Measurements from ENCODE around the gene MYO19. TPM values are rescaled to one million over a fixed set of nuclear protein-coding genes. Genes with fewer than 3 reads are reported as not detected.

Gene MYO19
- total and polyA plus RNA-seq, 2 of the 8 experiments (the other 6 are each of a cell fraction or from before 2014, with no cell fraction given), result 126 to 163 TPM

DNA sequence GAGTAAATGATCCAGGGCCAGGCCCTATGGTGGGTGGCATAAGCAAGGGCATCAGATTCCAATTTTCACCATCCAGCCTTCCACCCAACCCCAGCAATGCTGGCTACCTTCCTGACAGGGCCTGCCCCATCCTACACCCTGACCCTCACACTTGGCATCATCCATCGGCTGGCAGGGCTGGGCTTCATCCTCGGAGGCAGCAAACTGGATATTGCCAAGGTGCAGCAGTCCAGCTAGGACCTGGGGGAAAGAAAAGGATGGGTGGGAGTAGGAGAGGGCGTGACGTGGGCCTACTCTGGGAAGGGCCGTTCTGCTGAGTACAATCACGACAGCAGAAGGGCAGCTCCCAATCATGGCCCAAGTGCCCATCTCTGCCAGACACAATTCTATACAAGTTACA lies 23.5 kb downstream of the MYO19 start:
- Histone ChIP-seq H3K4me1 (replicated peaks in 1 of 4; ENCODE audit: control insufficient read depth in 3 of 4, insufficient read depth in 4 of 4, low read length in 3 of 4) (no peaks in the 10 kb centered on the region), H2BK12ac (ENCODE audit: low read depth, low read length) (no peak overlapping the region), H3K4me2 (ENCODE audit: insufficient read depth in 1 of 2, low read depth in 2 of 2, low read length in 2 of 2) (no peak overlapping the region), H2BK15ac (ENCODE audit: low read length) (no peak overlapping the region), H3K4me3 (ENCODE audit: extremely low read depth in 1 of 4, insufficient read depth in 2 of 4, low read depth in 3 of 4, low read length in 4 of 4) (no peak overlapping the region), H3K79me2 (ENCODE audit: control insufficient read depth in 1 of 2, insufficient read depth in 2 of 2, low read length in 2 of 2) (no peaks in the 10 kb centered on the region), H3K79me1 (ENCODE audit: low read depth, low read length) (no peaks in the 10 kb centered on the region), H3K27me3 (replicated peaks in 1 of 4; ENCODE audit: control insufficient read depth in 3 of 4, extremely low read depth in 1 of 4, insufficient read depth in 3 of 4, low read length in 3 of 4) (no peaks in the 10 kb centered on the region), H3K9ac (replicated peaks in 1 of 4; ENCODE audit: extremely low read depth in 1 of 4, low read depth in 3 of 4, low read length in 3 of 4) (no peak overlapping the region; a peak in 1 of 7 replicates), H4K91ac (replicated peaks; ENCODE audit: insufficient read length, low read length) (no peak overlapping the region), H2BK120ac (replicated peaks; ENCODE audit: low read depth, low read length) (no peak overlapping the region), H3K14ac (ENCODE audit: insufficient read length) (no peak overlapping the region), H4K8ac (ENCODE audit: extremely low read depth, insufficient read depth, low read length) (no peak overlapping the region), H3K18ac (ENCODE audit: extremely low read depth, low read length) (no peak overlapping the region), H2AK5ac (ENCODE audit: low read depth, low read length) (no peak overlapping the region), H3K23ac (ENCODE audit: insufficient read length) (no peak overlapping the region), H4K5ac (ENCODE audit: insufficient read length, low read depth, low read length) (no peak overlapping the region), H3K27ac (ENCODE audit: low read depth, low read length) (no peak overlapping the region), H3K4ac (replicated peaks; ENCODE audit: insufficient read length, low read depth, low read length) (no peak overlapping the region), H3K56ac (replicated peaks; ENCODE audit: insufficient read length, low read depth, low read length) (no peak overlapping the region), H2BK20ac (ENCODE audit: low read length) (no peak overlapping the region), H2AFZ (ENCODE audit: low read length) (no peak overlapping the region), H2BK5ac (ENCODE audit: low read depth, low read length) (no peak overlapping the region), H3K36me3 (ENCODE audit: control insufficient read depth in 2 of 4, insufficient read depth in 4 of 4, low read length in 3 of 4) (peaks cover 41 to 90% (median 69%) of the 10 kb centered on the region in 4 experiments), H3K23me2 (ENCODE audit: low read depth, low read length) (no peaks in the 10 kb centered on the region), H3K9me3 (ENCODE audit: insufficient read depth in 2 of 2, low read depth in 1 of 2, low read length in 1 of 2) (no peaks in the 10 kb centered on the region), H4K20me1 (replicated peaks in 1 of 2; ENCODE audit: control insufficient read depth in 1 of 2, insufficient read depth in 2 of 2, low read length in 2 of 2) (peaks cover 10% of the 10 kb centered on the region in 2 experiments)
- DNase-seq (ENCODE audit: low read depth in 1 of 2, low spot score in 2 of 2) (no peak), FAIRE-seq (no peak)
- TF ChIP-seq SRF (IDR thresholded peaks at IDR 0.05; ENCODE audit: low read depth, low read length) (no peak), TEAD4 (IDR thresholded peaks at IDR 0.05; ENCODE audit: low read depth, low read length) (no peak)
- TF ChIP-seq, protein P1, sequence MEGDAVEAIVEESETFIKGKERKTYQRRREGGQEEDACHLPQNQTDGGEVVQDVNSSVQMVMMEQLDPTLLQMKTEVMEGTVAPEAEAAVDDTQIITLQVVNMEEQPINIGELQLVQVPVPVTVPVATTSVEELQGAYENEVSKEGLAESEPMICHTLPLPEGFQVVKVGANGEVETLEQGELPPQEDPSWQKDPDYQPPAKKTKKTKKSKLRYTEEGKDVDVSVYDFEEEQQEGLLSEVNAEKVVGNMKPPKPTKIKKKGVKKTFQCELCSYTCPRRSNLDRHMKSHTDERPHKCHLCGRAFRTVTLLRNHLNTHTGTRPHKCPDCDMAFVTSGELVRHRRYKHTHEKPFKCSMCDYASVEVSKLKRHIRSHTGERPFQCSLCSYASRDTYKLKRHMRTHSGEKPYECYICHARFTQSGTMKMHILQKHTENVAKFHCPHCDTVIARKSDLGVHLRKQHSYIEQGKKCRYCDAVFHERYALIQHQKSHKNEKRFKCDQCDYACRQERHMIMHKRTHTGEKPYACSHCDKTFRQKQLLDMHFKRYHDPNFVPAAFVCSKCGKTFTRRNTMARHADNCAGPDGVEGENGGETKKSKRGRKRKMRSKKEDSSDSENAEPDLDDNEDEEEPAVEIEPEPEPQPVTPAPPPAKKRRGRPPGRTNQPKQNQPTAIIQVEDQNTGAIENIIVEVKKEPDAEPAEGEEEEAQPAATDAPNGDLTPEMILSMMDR (IDR thresholded peaks at IDR 0.05; ENCODE audit: control extremely low read depth in 1 of 3, insufficient read depth in 1 of 3, low read depth in 1 of 3, low read length in 3 of 3), result no peak
- 92% methylated on average over 6 of the region's 6 CpGs; no CpG with 5 or more reads in 1 of the 2 experiments for WGBS, 2 experiments (ENCODE audit: extremely low coverage in 1 of 2, insufficient coverage in 1 of 2, insufficient read length in 1 of 2, insufficient replicate concordance in 2 of 2, low coverage in 1 of 2, low lambda C conversion rate in 2 of 2, missing lambda C conversion rate in 1 of 2)
- ChIA-PET CTCF (ENCODE audit: partially characterized antibody) (no interaction called here), POLR2A (ENCODE audit: partially characterized antibody) (interaction anchor here (0.6 to 13.9 kb wide), 6 partner anchors 13 to 23 kb away, joined by 3 to 205 read pairs (median 6); partner anchors contain the start of genes MYO19 and PIGW)

Measured in H1 (cell line).